Measurements from ENCODE around the gene MXRA7. TPM values are rescaled to one million over a fixed set of nuclear protein-coding genes. Genes with fewer than 3 reads are reported as not detected.

The MXRA7 gene
- total and polyA plus RNA-seq, 9 donors = 107 to 759 (median 187) TPM

DNA sequence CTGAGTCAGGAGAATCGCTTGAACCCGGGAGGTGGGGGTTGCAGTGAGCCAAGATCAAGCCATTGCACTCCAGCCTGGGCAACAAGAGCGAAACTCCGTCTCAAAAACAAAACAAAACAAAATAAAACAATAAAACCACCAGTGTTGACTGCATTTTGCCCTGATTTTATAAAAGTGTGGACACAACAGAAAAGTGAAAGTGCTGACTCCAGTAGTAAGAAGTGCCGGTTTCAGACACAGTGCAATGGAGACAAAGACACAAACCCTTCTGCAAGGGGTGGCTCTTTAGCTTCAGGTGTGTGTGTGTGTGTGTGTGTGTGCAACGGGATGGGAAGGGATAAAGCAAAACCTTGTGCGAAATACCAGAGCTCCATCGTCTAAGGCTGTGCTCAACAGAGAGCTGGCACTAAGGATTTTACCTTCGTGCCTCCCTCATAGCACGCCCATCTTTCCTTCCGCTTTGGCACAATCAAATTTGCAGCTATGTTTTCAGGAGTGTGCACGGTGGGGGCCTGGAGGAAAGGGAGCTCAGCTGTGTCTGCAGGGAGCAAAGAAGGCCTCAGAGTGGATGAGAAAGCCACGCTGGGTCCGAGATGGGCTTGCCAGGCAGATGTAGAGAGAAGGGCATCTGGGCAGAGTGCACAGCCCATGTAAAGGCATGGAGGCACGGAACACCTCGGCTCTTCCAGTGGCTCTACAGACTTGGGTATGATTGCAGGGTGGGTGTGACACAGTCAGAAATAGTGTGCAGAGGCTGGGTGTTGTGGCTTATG, 15.5 kb downstream of the MXRA7 start:
- 42 to 55% (median 45%) methylated on average over 16 of the region's 16 CpGs for WGBS, 3 donors
- no peak overlapping the region for H3K27ac ChIP-seq
- intact Hi-C loops (cut with DNase I) = no loop called here
- no peaks in the 10 kb centered on the region for H3K27me3 ChIP-seq
- H3K9me3 ChIP-seq = no peaks in the 10 kb centered on the region
- H3K4me3 ChIP-seq = no peak overlapping the region
- no peaks in the 10 kb centered on the region for H3K36me3 ChIP-seq
- DNase-seq = no peak
- peaks cover 33% of the 10 kb centered on the region for H3K4me1 ChIP-seq (ENCODE audit: insufficient read depth)
- TF ChIP-seq, protein P1, sequence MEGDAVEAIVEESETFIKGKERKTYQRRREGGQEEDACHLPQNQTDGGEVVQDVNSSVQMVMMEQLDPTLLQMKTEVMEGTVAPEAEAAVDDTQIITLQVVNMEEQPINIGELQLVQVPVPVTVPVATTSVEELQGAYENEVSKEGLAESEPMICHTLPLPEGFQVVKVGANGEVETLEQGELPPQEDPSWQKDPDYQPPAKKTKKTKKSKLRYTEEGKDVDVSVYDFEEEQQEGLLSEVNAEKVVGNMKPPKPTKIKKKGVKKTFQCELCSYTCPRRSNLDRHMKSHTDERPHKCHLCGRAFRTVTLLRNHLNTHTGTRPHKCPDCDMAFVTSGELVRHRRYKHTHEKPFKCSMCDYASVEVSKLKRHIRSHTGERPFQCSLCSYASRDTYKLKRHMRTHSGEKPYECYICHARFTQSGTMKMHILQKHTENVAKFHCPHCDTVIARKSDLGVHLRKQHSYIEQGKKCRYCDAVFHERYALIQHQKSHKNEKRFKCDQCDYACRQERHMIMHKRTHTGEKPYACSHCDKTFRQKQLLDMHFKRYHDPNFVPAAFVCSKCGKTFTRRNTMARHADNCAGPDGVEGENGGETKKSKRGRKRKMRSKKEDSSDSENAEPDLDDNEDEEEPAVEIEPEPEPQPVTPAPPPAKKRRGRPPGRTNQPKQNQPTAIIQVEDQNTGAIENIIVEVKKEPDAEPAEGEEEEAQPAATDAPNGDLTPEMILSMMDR (IDR thresholded peaks at IDR 0.05) = no peak
- TF ChIP-seq EP300 (IDR thresholded peaks at IDR 0.05) = no peak
- TF ChIP-seq POLR2A (IDR thresholded peaks at IDR 0.05) = no peak

DNA sequence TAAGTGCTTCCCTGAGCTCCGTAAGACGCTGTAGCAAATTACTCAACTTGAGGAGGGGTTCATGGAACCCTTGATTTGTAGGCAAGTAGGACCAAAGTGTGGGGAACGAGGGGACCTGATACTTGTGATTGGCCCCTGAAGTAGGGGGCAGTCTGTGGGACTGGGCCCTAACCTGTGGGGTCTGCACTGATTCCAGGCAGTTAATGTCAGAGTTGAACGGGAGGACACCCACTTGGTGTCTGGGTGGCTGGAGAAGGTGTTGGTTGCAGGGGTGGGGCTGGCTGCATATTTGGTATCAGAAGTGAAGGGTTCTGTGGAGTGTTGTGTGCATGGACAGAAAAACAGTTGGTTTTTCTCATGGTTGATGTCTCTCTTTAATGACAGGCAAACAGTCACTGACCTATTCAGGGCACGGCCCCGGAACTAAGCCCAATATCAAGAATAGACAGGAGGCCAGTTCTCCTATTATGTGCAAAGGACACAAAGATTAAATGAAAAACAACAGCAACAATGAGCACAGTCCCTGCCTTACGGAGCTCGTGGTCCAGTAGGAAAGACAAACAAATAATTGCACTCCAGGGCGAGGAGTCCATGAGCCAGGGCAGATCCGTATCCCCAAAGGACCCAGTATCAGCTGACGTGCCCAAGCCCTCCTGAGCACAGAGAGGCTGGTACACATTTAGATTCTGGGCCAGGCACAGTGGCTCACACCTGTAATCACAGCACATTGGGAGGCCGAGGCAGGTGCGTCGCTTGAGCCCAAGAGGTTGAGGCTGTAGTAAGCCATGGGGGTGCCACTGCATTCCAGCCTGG, 19.2 kb downstream of the MXRA7 start:
- Histone ChIP-seq H3K27ac (no peak overlapping the region), H3K4me3 (no peak overlapping the region), H3K27me3 (no peaks in the 10 kb centered on the region), H3K9me3 (no peaks in the 10 kb centered on the region), H3K4me1 (ENCODE audit: insufficient read depth) (peaks cover 35% of the 10 kb centered on the region), H3K36me3 (no peaks in the 10 kb centered on the region)
- intact Hi-C loops (cut with DNase I) = no loop called here
- TF ChIP-seq, protein P1 (IDR thresholded peaks at IDR 0.05) = no peak
- no peak for TF ChIP-seq EP300 (IDR thresholded peaks at IDR 0.05)
- TF ChIP-seq POLR2A (IDR thresholded peaks at IDR 0.05) = no peak
- DNase-seq = no peak
- WGBS, 3 donors = 80 to 89% (median 85%) methylated on average over 14 of the region's 14 CpGs

DNA sequence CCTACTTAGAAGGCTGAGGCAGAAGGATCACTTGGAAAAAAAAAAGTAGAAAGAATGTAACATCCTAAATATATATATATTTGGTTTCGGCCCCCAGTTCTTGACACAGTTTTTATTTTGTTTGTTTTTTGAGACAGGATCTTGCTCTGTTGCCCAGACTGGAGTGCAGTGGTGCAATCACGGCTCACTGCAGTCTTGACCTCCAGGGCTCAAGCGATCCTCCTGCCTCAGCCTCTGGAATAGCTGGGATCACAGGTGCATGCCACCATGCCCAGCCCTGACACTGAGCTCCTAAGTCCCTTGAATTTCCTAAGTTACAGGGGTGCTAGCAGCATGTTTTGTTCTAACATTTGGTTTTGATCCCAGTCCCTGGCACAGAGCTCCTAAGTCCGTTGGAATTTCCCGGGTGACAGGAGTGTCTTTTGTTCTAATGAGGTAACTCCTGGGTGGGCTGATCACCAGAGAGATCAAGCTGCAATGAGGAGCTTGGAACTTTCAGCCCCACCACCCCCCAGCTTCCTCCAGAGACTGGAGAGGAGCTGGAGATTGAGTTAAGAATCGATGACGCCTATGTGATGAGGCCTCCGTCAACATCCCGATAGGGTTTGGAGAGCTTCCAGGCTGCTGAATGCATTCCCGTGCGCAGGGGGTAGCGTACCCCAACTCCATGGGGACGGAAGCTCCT, 20.0 kb downstream of the MXRA7 start:
- TF ChIP-seq, protein P1 (IDR thresholded peaks at IDR 0.05) = no peak
- TF ChIP-seq POLR2A (IDR thresholded peaks at IDR 0.05) (no peak), EP300 (IDR thresholded peaks at IDR 0.05) (no peak)
- no peaks in the 10 kb centered on the region for H3K9me3 ChIP-seq
- H3K36me3 ChIP-seq = no peaks in the 10 kb centered on the region
- peaks cover 33% of the 10 kb centered on the region for H3K4me1 ChIP-seq (ENCODE audit: insufficient read depth)
- no peak overlapping the region for H3K4me3 ChIP-seq
- WGBS, 3 donors = 79 to 85% (median 80%) methylated on average over 13 of the region's 13 CpGs
- no peaks in the 10 kb centered on the region for H3K27me3 ChIP-seq
- H3K27ac ChIP-seq = no peak overlapping the region
- intact Hi-C loops (cut with DNase I) = no loop called here
- DNase-seq = peak in 2 of 5 donors; percentile 4 to 24

GRCh38 chr17:76689859-76690258, 20.9 kb downstream of the MXRA7 start:
- peaks cover 33% of the 10 kb centered on the region for H3K4me1 ChIP-seq (ENCODE audit: insufficient read depth)
- intact Hi-C loops (cut with DNase I) = loop anchor here in 1 of 4 donors (5.0 to 10.0 kb wide), 2 partner anchors 32 to 165 kb away; no protein-coding TSS in a partner anchor

More at GRCh38 chr17:76689859-76690258, 20.9 kb downstream of the MXRA7 start:
- H3K4me3 ChIP-seq = no peak overlapping the region
- H3K27me3 ChIP-seq = no peaks in the 10 kb centered on the region
- H3K27ac ChIP-seq = no peak overlapping the region
- peak in 2 of 5 donors; percentile 14 to 17 for DNase-seq
- WGBS, 3 donors = 90 to 94% (median 90%) methylated on average over 11 of the region's 11 CpGs
- H3K36me3 ChIP-seq = no peaks in the 10 kb centered on the region
- no peaks in the 10 kb centered on the region for H3K9me3 ChIP-seq
- TF ChIP-seq POLR2A (IDR thresholded peaks at IDR 0.05) (no peak), EP300 (IDR thresholded peaks at IDR 0.05) (no peak)
- TF ChIP-seq, protein P1 (IDR thresholded peaks at IDR 0.05) = no peak
